Stomach (tissue), 9 donors: Measurements from ENCODE around the gene MTO1. TPM values are rescaled to one million over a fixed set of nuclear protein-coding genes. Genes with fewer than 3 reads are reported as not detected.
A peak's percentile ranks its signal among the peaks of the same experiment; 100 is the strongest.

Source experiments
- DNase-seq, 2 donors: peaks; one replicate each; pipeline versions ENCODE4 v3.0.0 to v3.0.0-alpha.2; 2013 to 2019
- H3K27ac ChIP-seq, 5 donors: fragments of 200-600 bp in 4 of 5; sonication (generic) in 4 of 5; one replicate each; pipeline ENCODE4 v1.5.1; 2013 to 2019; ENCODE audit warnings: mild to moderate bottlenecking in 1 of 5, moderate library complexity in 1 of 5
- H3K27me3 ChIP-seq, 3 donors: fragments of 200-600 bp; sonication (generic); one replicate each; pipeline ENCODE4 v1.5.1; 2017 to 2019; ENCODE audit warnings: mixed run types in 1 of 3
- H3K36me3 ChIP-seq, 4 donors: fragments of 200-600 bp; sonication (generic); 1 replicate in 3 of 4; 2 replicates in 1 of 4; pipeline ENCODE4 v1.5.1; 2016 to 2019
- H3K4me1 ChIP-seq, 4 donors: fragments of 200-600 bp; sonication (generic); one replicate each; pipeline ENCODE4 v1.5.1; 2016 to 2019
- H3K4me3 ChIP-seq, 4 donors: fragments of 200-600 bp; sonication (generic) in 3 of 4; one replicate each; pipeline ENCODE4 v1.5.1; 2016 to 2019; ENCODE audit warnings: mild to moderate bottlenecking in 1 of 4
- H3K9me3 ChIP-seq, 4 donors: fragments of 200-600 bp; sonication (generic); one replicate each; pipeline ENCODE4 v1.5.1; 2016 to 2019
- CTCF ChIP-seq, 7 experiments: fragments of 450-650 bp in 4 of 7; fragments of 200-600 bp in 3 of 7; sonication (generic) in 3 of 7; IDR thresholded peaks; one replicate each; pipeline ENCODE4 v1.5.1; 2016 to 2019; ENCODE audit warnings: antibody characterized with exemption in 7 of 7, control low read depth in 2 of 7, mild to moderate bottlenecking in 1 of 7
- EP300 ChIP-seq: sonication (generic); formaldehyde crosslinking; IDR thresholded peaks from one replicate; pipeline ENCODE4 v1.6.1; 2017; ENCODE audit warnings: antibody characterized with exemption
- POLR2A ChIP-seq, 4 donors: fragments of 450-650 bp; IDR thresholded peaks; one replicate each; pipeline ENCODE4 v1.6.1; 2016; ENCODE audit warnings: antibody characterized with exemption in 4 of 4, control low read depth in 2 of 4, mild to moderate bottlenecking in 1 of 4, moderate library complexity in 1 of 4
- POLR2AphosphoS5 ChIP-seq, 3 donors: sonication (generic); formaldehyde crosslinking; IDR thresholded peaks; one replicate each; pipeline ENCODE4 v1.6.1; 2016; ENCODE audit warnings: antibody characterized with exemption in 3 of 3
- WGBS, 5 donors: extraction: QIAGEN DNeasy Blood & Tissue Kit in 3 of 5; methylation state at CpG; one replicate each; pipeline versions ENCODE4 v1.1.5 to v1.1.7; 2013 to 2018; 5-methylcytosine and 5-hydroxymethylcytosine counted together
- intact Hi-C: fragments of 100-400 bp; cut with DNase I; formaldehyde crosslinking; loops from one replicate; pipeline ENCODE4 v1.15.1; 2023; ENCODE audit warnings: low total_unique reads
- polyA plus RNA-seq, 3 donors: library from polyadenylated mRNA; stranded (reverse); fragments of 200-250 nt; gene quantifications; one replicate each; pipeline ENCODE4 v1.2.3, GENCODE V29; 2013
- total RNA-seq, 5 donors: library from RNA; depleted of rRNA; stranded (reverse); fragments of >200 nt; gene quantifications; one replicate each; pipeline versions ENCODE4 v1.1.0 to v1.2.3, GENCODE V29; 2014 to 2016
- donor health status: healthy with polysubstance abuse.
- donor health status: Bipolar disorder and iron deficiency.
- donor health status: healthy.

MTO1 gene
- total and polyA plus RNA-seq, 8 donors = 3.2 to 53.7 (median 11.6) TPM

- no peak for DNase-seq
- WGBS, 5 donors = 92 to 97% (median 94%) methylated on average over 10 of the region's 10 CpGs
- Histone ChIP-seq H3K9me3 (no peaks in the 10 kb centered on the region), H3K27me3 (no peaks in the 10 kb centered on the region), H3K36me3 (peaks cover 55 to 100% (median 100%) of the 10 kb centered on the region in 4 donors), H3K4me3 (no peak overlapping the region), H3K27ac (no peak overlapping the region), H3K4me1 (no peaks in the 10 kb centered on the region)
- intact Hi-C loops = no loop called here
- TF ChIP-seq POLR2A (IDR thresholded peaks at IDR 0.05) = no peak
- TF ChIP-seq EP300 = no peak
- TF ChIP-seq POLR2AphosphoS5 (IDR thresholded peaks at IDR 0.05) = no peak
- TF ChIP-seq CTCF (IDR thresholded peaks at IDR 0.05) = no peak
Measured at GRCh38 chr6:73476723-73477122, 15.2 kb downstream of the MTO1 start.

GRCh38 chr6:73477407-73477806 is 15.9 kb downstream of the MTO1 start:
- intact Hi-C loops = no loop called here
- Histone ChIP-seq H3K4me3 (no peak overlapping the region), H3K27me3 (no peaks in the 10 kb centered on the region), H3K4me1 (no peaks in the 10 kb centered on the region), H3K9me3 (no peaks in the 10 kb centered on the region), H3K36me3 (peaks cover 61 to 100% (median 100%) of the 10 kb centered on the region in 4 donors), H3K27ac (no peak overlapping the region)
- 95 to 99% (median 96%) methylated on average over 4 of the region's 4 CpGs for WGBS, 5 donors
- TF ChIP-seq CTCF (IDR thresholded peaks at IDR 0.05) (no peak), POLR2AphosphoS5 (IDR thresholded peaks at IDR 0.05) (no peak), EP300 (no peak), POLR2A (IDR thresholded peaks at IDR 0.05) (no peak)
- no peak for DNase-seq

- peak in 1 of 2 donors; percentile 70 for DNase-seq
- Histone ChIP-seq H3K4me1 (peaks cover 0 to 6% (median 0%) of the 10 kb centered on the region in 4 donors), H3K4me3 (no peak overlapping the region), H3K9me3 (no peaks in the 10 kb centered on the region), H3K27me3 (no peaks in the 10 kb centered on the region), H3K27ac (no peak overlapping the region), H3K36me3 (peaks cover 53 to 100% (median 100%) of the 10 kb centered on the region in 4 donors)
- intact Hi-C loops = no loop called here
- TF ChIP-seq EP300 (no peak), POLR2AphosphoS5 (IDR thresholded peaks at IDR 0.05) (no peak)
- 62 to 87% (median 70%) methylated on average over 12 of the region's 12 CpGs for WGBS, 5 donors
Measured at GRCh38 chr6:73481969-73482368, 20.4 kb downstream of the MTO1 start.

GRCh38 chr6:73484438-73484837 is 22.9 kb downstream of the MTO1 start:
- 85 to 90% (median 88%) methylated on average over 2 of the region's 2 CpGs for WGBS, 5 donors
- no peak overlapping the region for H3K4me3 ChIP-seq
- no peaks in the 10 kb centered on the region for H3K27me3 ChIP-seq
- peaks cover 0 to 6% (median 0%) of the 10 kb centered on the region in 4 donors for H3K4me1 ChIP-seq
- H3K36me3 ChIP-seq = peaks cover 58 to 100% (median 100%) of the 10 kb centered on the region in 4 donors
- intact Hi-C loops = no loop called here
- TF ChIP-seq POLR2A (IDR thresholded peaks at IDR 0.05) (no peak), CTCF (IDR thresholded peaks at IDR 0.05) (no peak), POLR2AphosphoS5 (IDR thresholded peaks at IDR 0.05) (no peak), EP300 (no peak)
- no peaks in the 10 kb centered on the region for H3K9me3 ChIP-seq
- H3K27ac ChIP-seq = peak overlapping the region in 1 of 5 donors; percentile 22
- DNase-seq = no peak

- no peak overlapping the region for H3K27ac ChIP-seq
- TF ChIP-seq POLR2AphosphoS5 (IDR thresholded peaks at IDR 0.05) (no peak), CTCF (IDR thresholded peaks at IDR 0.05) (no peak), EP300 (no peak), POLR2A (IDR thresholded peaks at IDR 0.05) (no peak)
- H3K9me3 ChIP-seq = no peaks in the 10 kb centered on the region
- H3K27me3 ChIP-seq = no peaks in the 10 kb centered on the region
- no peak for DNase-seq
- H3K4me3 ChIP-seq = no peak overlapping the region
- WGBS, 5 donors = 89 to 99% (median 97%) methylated on average over 7 of the region's 7 CpGs
- intact Hi-C loops = no loop called here
- peaks cover 34 to 97% (median 90%) of the 10 kb centered on the region in 4 donors for H3K36me3 ChIP-seq
- peaks cover 0 to 6% (median 0%) of the 10 kb centered on the region in 4 donors for H3K4me1 ChIP-seq
Measured at GRCh38 chr6:73487473-73487872, 25.9 kb downstream of the MTO1 start.
